ENCODE data around the gene PCDHGA10. TPM values are rescaled to one million over a fixed set of nuclear protein-coding genes. Genes with fewer than 3 reads are reported as not detected.
"Not testable (repeated sequence)": the region's sequence is repeated elsewhere in the genome, so short reads cannot be mapped to it uniquely, and the experiment has no call there.

Gene PCDHGA10
- total RNA-seq, 1 donor from 2014 or later = 6.0 TPM

DNA sequence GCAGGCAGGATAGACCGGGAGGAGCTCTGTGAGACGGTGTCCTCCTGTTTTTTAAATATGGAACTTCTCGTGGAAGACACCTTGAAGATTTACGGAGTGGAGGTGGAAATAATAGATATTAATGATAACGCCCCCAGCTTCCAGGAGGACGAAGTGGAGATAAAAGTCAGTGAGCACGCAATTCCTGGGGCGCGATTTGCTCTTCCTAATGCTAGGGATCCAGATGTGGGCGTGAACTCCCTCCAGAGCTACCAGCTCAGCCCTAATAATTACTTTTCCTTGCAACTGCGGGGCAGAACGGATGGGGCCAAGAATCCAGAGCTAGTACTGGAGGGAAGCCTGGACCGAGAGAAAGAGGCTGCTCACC lies 8.7 kb downstream of the PCDHGA10 start:
- no peak for DNase-seq

DNA sequence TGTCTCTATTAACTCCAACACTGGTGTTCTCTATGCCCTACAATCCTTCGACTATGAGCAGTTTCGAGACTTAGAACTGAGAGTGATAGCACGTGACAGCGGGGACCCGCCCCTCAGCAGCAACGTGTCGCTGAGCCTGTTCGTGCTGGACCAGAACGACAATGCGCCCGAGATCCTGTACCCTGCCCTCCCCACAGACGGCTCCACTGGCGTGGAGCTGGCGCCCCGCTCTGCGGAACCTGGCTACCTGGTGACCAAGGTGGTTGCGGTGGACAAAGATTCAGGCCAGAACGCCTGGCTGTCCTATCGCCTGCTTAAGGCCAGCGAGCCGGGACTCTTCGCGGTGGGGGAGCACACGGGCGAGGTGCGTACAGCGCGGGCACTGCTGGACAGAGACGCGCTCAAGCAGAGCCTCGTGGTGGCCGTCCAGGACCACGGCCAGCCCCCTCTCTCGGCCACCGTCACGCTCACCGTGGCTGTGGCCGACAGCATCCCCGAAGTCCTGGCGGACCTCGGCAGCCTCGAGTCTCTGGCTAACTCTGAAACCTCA lies 10.0 kb downstream of the PCDHGA10 start:
- DNase-seq = no peak

DNA sequence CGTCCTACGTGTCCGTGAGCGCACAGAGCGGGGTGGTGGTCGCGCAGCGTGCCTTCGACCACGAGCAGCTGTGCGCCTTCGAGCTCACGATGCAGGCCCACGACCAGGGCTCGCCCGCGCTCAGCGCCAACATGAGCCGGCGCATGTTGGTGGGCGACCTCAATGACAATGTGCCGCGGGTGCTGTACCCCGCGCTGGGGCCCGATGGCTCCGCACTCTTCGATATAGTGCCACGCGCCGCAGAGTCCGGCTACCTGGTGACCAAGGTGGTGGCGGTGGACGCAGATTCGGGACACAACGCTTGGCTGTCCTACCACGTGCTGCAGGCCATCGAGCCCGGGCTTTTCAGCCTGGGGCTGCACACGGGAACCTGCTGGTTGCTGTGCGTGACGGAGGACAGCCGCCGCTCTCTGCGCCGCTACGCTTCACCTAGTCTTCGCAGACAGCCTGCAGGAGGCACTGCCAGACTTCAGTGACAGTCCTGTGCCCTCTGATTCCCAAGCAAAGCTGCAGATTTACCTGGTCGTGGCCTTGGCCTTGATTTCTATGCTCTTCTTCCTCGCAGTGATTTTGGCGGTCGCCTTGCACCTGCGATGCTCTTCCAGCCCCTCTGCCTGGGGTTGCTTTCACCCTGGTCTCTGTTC lies 15.1 kb downstream of the PCDHGA10 start:
- DNase-seq = no peak

DNA sequence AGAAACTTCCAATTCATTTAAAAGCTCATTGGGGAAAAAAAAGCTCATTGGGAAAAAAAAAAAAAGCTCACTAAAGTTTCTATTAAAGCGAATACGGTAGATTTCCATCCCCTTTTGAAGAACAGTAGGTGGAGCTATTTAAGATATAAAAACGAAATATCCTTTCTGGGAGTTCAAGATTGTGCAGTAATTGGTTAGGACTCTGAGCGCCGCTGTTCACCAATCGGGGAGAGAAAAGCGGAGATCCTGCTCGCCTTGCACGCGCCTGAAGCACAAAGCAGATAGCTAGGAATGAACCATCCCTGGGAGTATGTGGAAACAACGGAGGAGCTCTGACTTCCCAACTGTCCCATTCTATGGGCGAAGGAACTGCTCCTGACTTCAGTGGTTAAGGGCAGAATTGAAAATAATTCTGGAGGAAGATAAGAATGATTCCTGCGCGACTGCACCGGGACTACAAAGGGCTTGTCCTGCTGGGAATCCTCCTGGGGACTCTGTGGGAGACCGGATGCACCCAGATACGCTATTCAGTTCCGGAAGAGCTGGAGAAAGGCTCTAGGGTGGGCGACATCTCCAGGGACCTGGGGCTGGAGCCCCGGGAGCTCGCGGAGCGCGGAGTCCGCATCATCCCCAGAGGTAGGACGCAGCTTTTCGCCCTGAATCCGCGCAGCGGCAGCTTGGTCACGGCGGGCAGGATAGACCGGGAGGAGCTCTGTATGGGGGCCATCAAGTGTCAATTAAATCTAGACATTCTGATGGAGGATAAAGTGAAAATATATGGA lies 17.7 kb downstream of the PCDHGA10 start, which contains the start of gene PCDHGA12:
Gene PCDHGA12 (plus strand): TSS at position 176 of the 782 bp plus-strand sequence. CDS start 253 bp downstream, at position 429.
- peak; percentile 87 for DNase-seq

DNA sequence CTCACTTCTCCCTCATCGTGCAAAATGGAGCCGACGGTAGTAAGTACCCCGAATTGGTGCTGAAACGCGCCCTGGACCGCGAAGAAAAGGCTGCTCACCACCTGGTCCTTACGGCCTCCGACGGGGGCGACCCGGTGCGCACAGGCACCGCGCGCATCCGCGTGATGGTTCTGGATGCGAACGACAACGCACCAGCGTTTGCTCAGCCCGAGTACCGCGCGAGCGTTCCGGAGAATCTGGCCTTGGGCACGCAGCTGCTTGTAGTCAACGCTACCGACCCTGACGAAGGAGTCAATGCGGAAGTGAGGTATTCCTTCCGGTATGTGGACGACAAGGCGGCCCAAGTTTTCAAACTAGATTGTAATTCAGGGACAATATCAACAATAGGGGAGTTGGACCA lies 18.5 kb downstream of the PCDHGA10 start:
- DNase-seq = peak; percentile 57

DNA sequence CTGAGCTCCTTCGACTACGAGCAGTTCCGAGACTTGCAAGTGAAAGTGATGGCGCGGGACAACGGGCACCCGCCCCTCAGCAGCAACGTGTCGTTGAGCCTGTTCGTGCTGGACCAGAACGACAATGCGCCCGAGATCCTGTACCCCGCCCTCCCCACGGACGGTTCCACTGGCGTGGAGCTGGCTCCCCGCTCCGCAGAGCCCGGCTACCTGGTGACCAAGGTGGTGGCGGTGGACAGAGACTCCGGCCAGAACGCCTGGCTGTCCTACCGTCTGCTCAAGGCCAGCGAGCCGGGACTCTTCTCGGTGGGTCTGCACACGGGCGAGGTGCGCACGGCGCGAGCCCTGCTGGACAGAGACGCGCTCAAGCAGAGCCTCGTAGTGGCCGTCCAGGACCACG lies 19.5 kb downstream of the PCDHGA10 start:
- DNase-seq = not testable (repeated sequence)

DNA sequence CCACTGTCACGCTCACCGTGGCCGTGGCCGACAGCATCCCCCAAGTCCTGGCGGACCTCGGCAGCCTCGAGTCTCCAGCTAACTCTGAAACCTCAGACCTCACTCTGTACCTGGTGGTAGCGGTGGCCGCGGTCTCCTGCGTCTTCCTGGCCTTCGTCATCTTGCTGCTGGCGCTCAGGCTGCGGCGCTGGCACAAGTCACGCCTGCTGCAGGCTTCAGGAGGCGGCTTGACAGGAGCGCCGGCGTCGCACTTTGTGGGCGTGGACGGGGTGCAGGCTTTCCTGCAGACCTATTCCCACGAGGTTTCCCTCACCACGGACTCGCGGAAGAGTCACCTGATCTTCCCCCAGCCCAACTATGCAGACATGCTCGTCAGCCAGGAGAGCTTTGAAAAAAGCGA lies 19.9 kb downstream of the PCDHGA10 start:
- DNase-seq = not testable (repeated sequence)

DNA sequence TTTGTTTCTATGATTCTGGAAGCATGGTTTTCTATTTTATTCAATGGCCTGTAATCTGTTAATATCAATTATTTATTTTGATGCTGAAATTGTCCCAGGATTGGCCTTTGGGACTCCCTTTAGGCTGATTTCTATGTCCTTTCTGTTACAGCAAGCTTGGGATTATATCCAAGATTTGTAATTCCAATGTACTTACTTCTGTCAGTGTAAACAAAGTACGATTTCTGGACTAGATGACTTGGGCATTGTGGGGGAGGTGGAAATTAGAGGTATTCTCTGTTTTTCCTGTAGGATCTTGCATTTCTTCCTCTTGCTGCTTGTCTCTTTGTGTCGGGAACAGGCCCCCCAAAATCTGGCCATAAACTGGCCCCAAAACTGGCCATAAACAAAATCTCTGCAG lies 21.2 kb downstream of the PCDHGA10 start:
- no peak for DNase-seq

DNA sequence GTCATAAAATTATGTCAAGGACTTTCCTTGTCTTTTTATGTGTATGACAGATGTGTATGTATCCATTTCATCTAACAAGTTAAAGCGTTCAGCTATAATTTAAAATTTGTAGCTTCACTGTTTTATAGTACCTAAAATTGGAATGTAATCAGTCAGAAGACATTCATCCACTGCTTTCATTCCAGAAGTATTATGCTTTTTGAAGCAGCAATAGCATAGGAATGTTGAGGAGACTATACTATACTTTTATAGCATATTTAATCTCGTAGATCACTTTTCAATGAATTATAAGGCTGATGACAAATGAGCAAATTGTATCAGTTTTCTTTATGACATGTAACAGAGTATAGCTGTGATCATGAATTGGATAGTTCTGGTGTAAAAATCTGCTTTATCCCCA lies 24.4 kb downstream of the PCDHGA10 start:
- no peak for DNase-seq

DNA sequence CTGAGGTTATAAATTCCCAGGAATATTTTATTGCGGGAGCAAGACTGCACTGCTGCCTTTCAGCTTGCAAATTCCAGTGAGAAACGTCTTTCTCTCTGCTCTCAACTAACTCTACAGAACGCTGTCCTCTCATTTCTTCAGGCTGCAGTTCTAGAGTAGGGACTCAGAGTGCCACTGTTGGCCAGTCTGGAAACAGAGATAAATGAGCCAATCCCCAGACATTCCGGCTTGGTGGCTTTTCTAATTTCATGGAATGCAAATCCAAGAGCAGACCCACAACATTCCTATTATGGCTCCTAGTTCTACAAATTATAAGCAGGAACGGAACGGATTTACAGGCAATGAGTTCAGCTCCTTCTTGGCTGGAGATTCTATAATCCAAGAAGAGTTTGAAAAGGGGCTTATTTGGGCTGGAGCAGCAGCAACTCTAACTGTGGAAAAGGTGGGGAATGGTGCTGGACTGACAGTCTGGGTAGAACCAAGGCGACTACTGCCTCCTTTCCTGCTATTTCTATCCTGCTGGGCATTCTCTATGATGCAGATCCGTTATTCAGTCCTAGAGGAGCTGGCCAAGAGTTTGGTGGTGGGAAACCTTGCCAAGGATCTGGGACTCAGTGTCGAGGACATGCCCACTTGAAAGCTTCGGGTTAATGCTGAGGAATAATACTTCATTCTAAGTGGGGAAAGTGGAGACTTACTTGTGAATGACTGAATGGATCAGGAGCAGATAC lies 26.8 kb downstream of the PCDHGA10 start:
- DNase-seq = no peak

DNA sequence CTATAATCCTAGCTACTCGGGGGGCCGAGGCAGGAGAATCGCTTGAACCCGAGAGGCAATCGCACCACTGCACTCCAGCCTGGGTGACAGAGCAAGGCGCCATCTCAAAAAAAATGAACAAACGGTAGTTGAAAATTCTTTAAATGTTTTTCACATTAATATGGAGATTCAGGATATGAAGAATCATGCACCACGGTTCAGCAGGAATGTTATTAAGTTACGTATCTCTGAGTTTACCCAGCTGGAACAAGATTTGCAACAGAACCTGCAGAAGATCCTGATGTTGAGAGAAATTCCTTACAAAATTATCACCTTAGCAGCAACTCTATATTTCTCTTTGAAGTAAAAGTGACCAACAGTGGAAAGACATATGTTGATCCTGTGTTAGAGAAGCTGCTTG lies 27.6 kb downstream of the PCDHGA10 start:
- DNase-seq = no peak

DNA sequence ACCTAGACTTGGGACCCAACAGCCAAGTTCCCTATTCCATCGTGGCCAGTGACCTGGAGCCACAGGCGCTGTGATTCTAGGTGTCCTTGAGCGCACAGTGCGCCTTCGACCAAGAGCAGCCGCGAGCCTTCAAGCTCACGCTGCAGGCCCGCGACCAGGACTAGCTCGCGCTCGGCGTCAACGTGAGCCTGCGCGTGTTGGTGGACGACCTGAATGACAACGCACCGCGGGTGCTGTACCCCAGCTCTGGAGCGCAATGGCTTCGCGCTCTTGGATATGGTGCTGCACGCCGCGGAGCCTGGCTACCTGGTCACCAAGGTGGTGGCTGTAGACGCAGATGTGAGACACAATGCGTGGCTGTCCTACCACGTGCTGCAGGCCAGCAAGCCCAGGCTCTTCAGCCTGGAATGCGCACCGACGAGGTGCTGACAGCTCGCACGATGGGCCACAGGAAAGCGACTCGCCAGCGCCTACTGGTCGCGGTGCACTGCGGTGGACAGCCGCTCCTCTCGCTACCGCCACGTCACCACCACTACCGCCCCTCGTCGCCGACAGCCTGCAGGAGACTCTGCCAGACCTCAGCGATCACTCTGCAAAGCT lies 28.9 kb downstream of the PCDHGA10 start:
- DNase-seq = no peak

DNA sequence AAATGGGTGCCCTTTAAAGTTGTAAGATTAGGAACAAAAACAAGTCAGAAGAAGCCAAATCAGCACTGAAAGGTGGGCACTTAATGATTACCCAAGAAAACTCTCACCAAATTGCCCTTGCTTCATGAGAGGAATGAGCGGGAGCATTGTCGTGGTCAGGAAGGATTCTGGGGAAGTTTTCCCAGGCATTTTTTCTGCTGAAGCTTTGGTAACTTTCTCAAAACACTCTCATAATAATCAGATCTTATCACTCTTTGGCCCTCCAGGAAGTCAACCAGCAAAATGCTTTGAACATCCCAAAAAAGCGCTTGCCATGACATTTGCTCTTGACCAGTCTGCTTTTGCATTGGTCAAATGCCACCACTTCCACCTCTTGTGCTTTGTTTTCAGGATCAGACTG lies 52.6 kb downstream of the PCDHGA10 start:
- no peak for DNase-seq

Other genes starting within 250 kb of the PCDHGA10 start
- gene PCDHB7, start 240.3 kb upstream of the PCDHGA10 start, total RNA-seq = 0.68 and 0.74 TPM in 2 replicates
- gene PCDHB8, start 235.2 kb upstream of the PCDHGA10 start, total RNA-seq = 0.14 and 0.34 TPM in 2 replicates
- 0.17 and 0.23 TPM in 2 replicates for gene PCDHB16, start 230.6 kb upstream of the PCDHGA10 start, total RNA-seq
- gene PCDHB9, start 225.8 kb upstream of the PCDHGA10 start, total RNA-seq = 0.14 and 0.17 TPM in 2 replicates
- 0.51 and 0.70 TPM in 2 replicates for gene PCDHB10, start 220.6 kb upstream of the PCDHGA10 start, total RNA-seq
- gene PCDHB11, start 213.4 kb upstream of the PCDHGA10 start, total RNA-seq = 0.17 and 0.19 TPM in 2 replicates
- gene PCDHB12, start 204.3 kb upstream of the PCDHGA10 start, total RNA-seq = 0.47 and 0.68 TPM in 2 replicates
- 1.4 TPM in 2 replicates for gene PCDHB13, start 199.1 kb upstream of the PCDHGA10 start, total RNA-seq
- gene PCDHB14, start 189.6 kb upstream of the PCDHGA10 start, total RNA-seq = 0.98 and 1.0 TPM in 2 replicates
- gene PCDHB15, start 167.6 kb upstream of the PCDHGA10 start, total RNA-seq = 0.65 and 1.0 TPM in 2 replicates
- 0.09 and 0.34 TPM in 2 replicates for gene SLC25A2, start 108.9 kb upstream of the PCDHGA10 start, total RNA-seq
- 60.6 and 78.3 TPM in 2 replicates for gene TAF7, start 92.2 kb upstream of the PCDHGA10 start, total RNA-seq
- 0.33 and 0.34 TPM in 2 replicates for gene PCDHGA1, start 82.5 kb upstream of the PCDHGA10 start, total RNA-seq
- 1.4 TPM in 2 replicates for gene PCDHGA2, start 74.2 kb upstream of the PCDHGA10 start, total RNA-seq
- gene PCDHGA3, start 69.2 kb upstream of the PCDHGA10 start, total RNA-seq = 0.70 and 1.2 TPM in 2 replicates
- 1.4 and 1.5 TPM in 2 replicates for gene PCDHGB1, start 62.9 kb upstream of the PCDHGA10 start, total RNA-seq
- gene PCDHGA4, start 58.0 kb upstream of the PCDHGA10 start, total RNA-seq = 2.2 and 3.4 TPM in 2 replicates
- 0.51 and 1.7 TPM in 2 replicates for gene PCDHGB2, start 53.0 kb upstream of the PCDHGA10 start, total RNA-seq
- gene PCDHGA5, start 48.8 kb upstream of the PCDHGA10 start, total RNA-seq = 0.74 and 0.85 TPM in 2 replicates
- gene PCDHGB3, start 42.7 kb upstream of the PCDHGA10 start, total RNA-seq = 3.6 and 3.7 TPM in 2 replicates
- gene PCDHGA6, start 39.1 kb upstream of the PCDHGA10 start, total RNA-seq = 2.2 TPM in 2 replicates
- gene PCDHGA7, start 30.2 kb upstream of the PCDHGA10 start, total RNA-seq = 1.0 and 1.3 TPM in 2 replicates
- gene PCDHGB4, start 25.3 kb upstream of the PCDHGA10 start, total RNA-seq = 11.3 and 14.5 TPM in 2 replicates
- 0.74 and 1.4 TPM in 2 replicates for gene PCDHGA8, start 20.4 kb upstream of the PCDHGA10 start, total RNA-seq
- gene PCDHGB5, start 15.0 kb upstream of the PCDHGA10 start, total RNA-seq = 11.9 and 16.7 TPM in 2 replicates
- gene PCDHGA9, start 10.2 kb upstream of the PCDHGA10 start, total RNA-seq = 2.9 and 3.6 TPM in 2 replicates
- 2.9 and 3.7 TPM in 2 replicates for gene PCDHGB6, start 5.0 kb upstream of the PCDHGA10 start, total RNA-seq
- 10.2 and 11.9 TPM in 2 replicates for gene PCDHGB7, start 4.7 kb downstream of the PCDHGA10 start, total RNA-seq
- gene PCDHGA11, start 8.1 kb downstream of the PCDHGA10 start, total RNA-seq = 6.8 and 10.6 TPM in 2 replicates
- gene PCDHGA12, start 17.5 kb downstream of the PCDHGA10 start, total RNA-seq = 4.1 and 4.6 TPM in 2 replicates
- 19.4 and 25.1 TPM in 2 replicates for gene PCDHGC3, start 63.0 kb downstream of the PCDHGA10 start, total RNA-seq
- 1.2 and 1.5 TPM in 2 replicates for gene PCDHGC4, start 72.0 kb downstream of the PCDHGA10 start, total RNA-seq
- gene PCDHGC5, start 76.1 kb downstream of the PCDHGA10 start, total RNA-seq = 0.56 and 1.5 TPM in 2 replicates
- 42.2 and 91.9 TPM in 2 replicates for gene DIAPH1, start 206.0 kb downstream of the PCDHGA10 start, total RNA-seq
- gene HDAC3, start 223.9 kb downstream of the PCDHGA10 start, total RNA-seq = 43.7 and 45.0 TPM in 2 replicates
- gene RELL2, start 224.0 kb downstream of the PCDHGA10 start, total RNA-seq = 3.9 and 9.9 TPM in 2 replicates
- 20.9 and 24.0 TPM in 2 replicates for gene FCHSD1, start 238.4 kb downstream of the PCDHGA10 start, total RNA-seq